Keratinocyte (primary cell): ENCODE measurements around the gene AXL. TPM values are rescaled to one million over a fixed set of nuclear protein-coding genes. Genes with fewer than 3 reads are reported as not detected.
"Not testable (repeated sequence)": the region's sequence is repeated elsewhere in the genome, so short reads cannot be mapped to it uniquely, and the experiment has no call there.

Experiments
- DNase-seq: peaks from one replicate; pipeline ENCODE4 v3.0.0-alpha.2; 2011; ENCODE audit warnings: low read depth, missing footprints, low spot score
- FAIRE-seq: peaks from 2 replicates; lab custom pipeline; 2011; peaks lifted over from hg19 to GRCh38; lab: Jason Lieb, UNC
- H2AFZ ChIP-seq: 2 replicates; pipeline ENCODE4 v1.6.0; 2012; ENCODE audit warnings: low read length, control low read depth, inconsistent platforms; ENCODE audit not compliant: control insufficient read depth
- H3K27ac ChIP-seq: 2 replicates; pipeline ENCODE4 v1.5.1; 2011; ENCODE audit warnings: low read length; ENCODE audit not compliant: control insufficient read depth, insufficient read depth
- H3K27me3 ChIP-seq: 3 replicates; pipeline ENCODE4 v1.6.0; 2011; ENCODE audit warnings: low read length; ENCODE audit not compliant: control insufficient read depth, insufficient read depth; ENCODE audit errors: extremely low read depth
- H3K36me3 ChIP-seq, 2 experiments: 2 replicates in 1 of 2; 3 replicates in 1 of 2; pipeline ENCODE4 v1.5.1; 2011; ENCODE audit warnings: low read length in 2 of 2, mild to moderate bottlenecking in 1 of 2; ENCODE audit not compliant: control insufficient read depth in 2 of 2, insufficient read depth in 2 of 2; ENCODE audit errors: extremely low read depth in 1 of 2
- H3K4me1 ChIP-seq: 3 replicates; pipeline ENCODE4 v1.5.1; 2011; ENCODE audit warnings: low read length; ENCODE audit not compliant: control insufficient read depth, insufficient read depth; ENCODE audit errors: extremely low read depth
- H3K4me2 ChIP-seq: 3 replicates; pipeline ENCODE4 v1.6.0; 2011; ENCODE audit warnings: low read depth, low read length; ENCODE audit not compliant: control insufficient read depth, insufficient read depth; ENCODE audit errors: extremely low read depth
- H3K4me3 ChIP-seq, 3 experiments: fragments of 200-600 bp in 1 of 3; sonication (generic) in 1 of 3; 2 replicates in 2 of 3; 3 replicates in 1 of 3; pipeline ENCODE4 v1.5.1; 2011 to 2016; ENCODE audit warnings: low read length in 3 of 3, mild to moderate bottlenecking in 3 of 3, control low read depth in 2 of 3, inconsistent platforms in 1 of 3, low read depth in 1 of 3, mixed read lengths in 1 of 3, mixed run types in 1 of 3, moderate library complexity in 1 of 3; ENCODE audit not compliant: control insufficient read depth in 2 of 3, insufficient read depth in 2 of 3; ENCODE audit errors: extremely low read depth in 1 of 3
- H3K79me2 ChIP-seq: 2 replicates; pipeline ENCODE4 v1.6.0; 2012; ENCODE audit warnings: low read length; ENCODE audit not compliant: control insufficient read depth, insufficient read depth
- H3K9ac ChIP-seq: 3 replicates; pipeline ENCODE4 v1.6.0; 2011; ENCODE audit warnings: low read length; ENCODE audit not compliant: control insufficient read depth, insufficient read depth; ENCODE audit errors: extremely low read depth
- H3K9me1 ChIP-seq: 3 replicates; pipeline ENCODE4 v1.6.0; 2011; ENCODE audit warnings: low read length; ENCODE audit not compliant: control insufficient read depth, insufficient read depth; ENCODE audit errors: extremely low read depth
- H3K9me3 ChIP-seq: 2 replicates; pipeline ENCODE4 v1.5.1; 2012; ENCODE audit warnings: low read depth, low read length; ENCODE audit not compliant: control insufficient read depth
- H4K20me1 ChIP-seq: 3 replicates; pipeline ENCODE4 v1.6.0; 2011; ENCODE audit warnings: low read length; ENCODE audit not compliant: control insufficient read depth, insufficient read depth; ENCODE audit errors: extremely low read depth
- EZH2 ChIP-seq: IDR thresholded peaks from one replicate; pipeline ENCODE4 v1.6.1; 2012; ENCODE audit warnings: inconsistent platforms, mild to moderate bottlenecking, low read length, moderate library complexity
- dilution Hi-C: fragments of 300-500 bp; cut with MboI; formaldehyde crosslinking; loops from one replicate; pipeline ENCODE4 v1.7.0; 2020; ENCODE audit warnings: low sequenced_read_pairs; ENCODE audit not compliant: extremely low pct_ligation_motif_present
- polyA plus RNA-seq, 5 experiments: library from polyadenylated mRNA; depleted of rRNA in 3 of 5; stranded (reverse) in 3 of 5; stranded (forward) in 1 of 5; unstranded in 1 of 5; fragments of >200 nt; gene quantifications; 1 replicate in 1 of 5; 2 replicates in 3 of 5; 3 replicates in 1 of 5; pipeline versions ENCODE4 v1.2.1 to v1.2.3, GENCODE V29; 2011 to 2012; ENCODE audit warnings: missing spikeins in 2 of 5, low read depth in 1 of 5, low replicate concordance in 1 of 5
- TF ChIP-seq, protein P1 (sequence below), 3 experiments: IDR thresholded peaks in 1 of 3; conservative IDR thresholded peaks in 1 of 3; optimal IDR thresholded peaks in 1 of 3; 2 replicates in 2 of 3; 3 replicates in 1 of 3; pipeline versions ENCODE3 to v1.5.1; 2011; ENCODE audit warnings: low read length in 3 of 3, mild to moderate bottlenecking in 3 of 3, moderate library complexity in 2 of 3, control low read depth in 1 of 3, inconsistent platforms in 1 of 3; ENCODE audit not compliant: insufficient read depth in 2 of 3; ENCODE audit errors: extremely low read depth in 1 of 3

Gene AXL
- polyA plus RNA-seq, 1 donor (not counting 4 experiments of a cell fraction or from before 2014, with no cell fraction given): 21.7 TPM

DNA sequence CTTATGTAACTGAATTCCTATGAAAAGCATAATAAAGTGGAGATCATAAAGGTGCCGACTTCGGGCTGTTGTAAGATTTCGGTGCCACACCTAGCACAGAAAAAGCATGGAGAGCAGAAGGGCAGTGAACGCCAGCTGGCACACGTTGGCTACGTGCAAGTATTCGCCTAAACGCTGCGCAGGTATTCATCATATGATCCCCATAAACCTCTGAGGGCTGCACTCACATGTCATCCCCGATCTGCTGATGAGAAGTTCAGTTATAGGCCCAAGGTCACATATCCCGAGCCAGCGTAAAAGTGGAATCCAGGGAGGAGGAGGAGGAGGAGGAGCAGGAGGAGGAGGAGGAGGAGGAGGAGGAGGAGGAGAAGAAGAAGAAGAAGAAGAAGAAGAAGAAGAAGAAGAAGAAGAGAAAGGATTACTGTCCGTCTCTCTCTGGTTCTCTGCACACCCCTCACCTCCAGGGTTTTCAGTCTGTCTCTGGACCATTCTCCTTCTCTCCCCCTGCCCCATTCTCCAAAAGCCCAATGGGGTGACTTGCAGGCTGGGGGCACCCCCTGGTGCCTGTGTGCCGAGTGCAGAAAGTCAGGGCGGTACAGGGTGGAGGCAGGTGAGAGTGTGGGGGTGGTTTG, 44.6 kb upstream of the AXL start:
- Histone ChIP-seq H4K20me1 (no peaks in the 10 kb centered on the region), H3K4me3 (no peak overlapping the region), H3K9me3 (no peaks in the 10 kb centered on the region), H2AFZ (peak overlapping the region; percentile 15), H3K9me1 (no peaks in the 10 kb centered on the region), H3K4me1 (peaks cover 11% of the 10 kb centered on the region), H3K4me2 (no peak overlapping the region), H3K9ac (no peak overlapping the region), H3K27me3 (no peaks in the 10 kb centered on the region), H3K36me3 (no peaks in the 10 kb centered on the region), H3K79me2 (no peaks in the 10 kb centered on the region), H3K27ac (no peak overlapping the region)
- no peak for DNase-seq
- TF ChIP-seq, protein P1, sequence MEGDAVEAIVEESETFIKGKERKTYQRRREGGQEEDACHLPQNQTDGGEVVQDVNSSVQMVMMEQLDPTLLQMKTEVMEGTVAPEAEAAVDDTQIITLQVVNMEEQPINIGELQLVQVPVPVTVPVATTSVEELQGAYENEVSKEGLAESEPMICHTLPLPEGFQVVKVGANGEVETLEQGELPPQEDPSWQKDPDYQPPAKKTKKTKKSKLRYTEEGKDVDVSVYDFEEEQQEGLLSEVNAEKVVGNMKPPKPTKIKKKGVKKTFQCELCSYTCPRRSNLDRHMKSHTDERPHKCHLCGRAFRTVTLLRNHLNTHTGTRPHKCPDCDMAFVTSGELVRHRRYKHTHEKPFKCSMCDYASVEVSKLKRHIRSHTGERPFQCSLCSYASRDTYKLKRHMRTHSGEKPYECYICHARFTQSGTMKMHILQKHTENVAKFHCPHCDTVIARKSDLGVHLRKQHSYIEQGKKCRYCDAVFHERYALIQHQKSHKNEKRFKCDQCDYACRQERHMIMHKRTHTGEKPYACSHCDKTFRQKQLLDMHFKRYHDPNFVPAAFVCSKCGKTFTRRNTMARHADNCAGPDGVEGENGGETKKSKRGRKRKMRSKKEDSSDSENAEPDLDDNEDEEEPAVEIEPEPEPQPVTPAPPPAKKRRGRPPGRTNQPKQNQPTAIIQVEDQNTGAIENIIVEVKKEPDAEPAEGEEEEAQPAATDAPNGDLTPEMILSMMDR (optimal IDR thresholded peaks at IDR 0.05 in 1 of 3, IDR thresholded peaks at IDR 0.05 in 1 of 3, conservative IDR thresholded peaks at IDR 0.05 in 1 of 3; ENCODE audit: extremely low read depth in 1 of 3, insufficient read depth in 2 of 3, low read length in 3 of 3): no peak
- TF ChIP-seq EZH2: no peak
- dilution Hi-C loops: no loop called here
- peak; percentile 17 for FAIRE-seq

DNA sequence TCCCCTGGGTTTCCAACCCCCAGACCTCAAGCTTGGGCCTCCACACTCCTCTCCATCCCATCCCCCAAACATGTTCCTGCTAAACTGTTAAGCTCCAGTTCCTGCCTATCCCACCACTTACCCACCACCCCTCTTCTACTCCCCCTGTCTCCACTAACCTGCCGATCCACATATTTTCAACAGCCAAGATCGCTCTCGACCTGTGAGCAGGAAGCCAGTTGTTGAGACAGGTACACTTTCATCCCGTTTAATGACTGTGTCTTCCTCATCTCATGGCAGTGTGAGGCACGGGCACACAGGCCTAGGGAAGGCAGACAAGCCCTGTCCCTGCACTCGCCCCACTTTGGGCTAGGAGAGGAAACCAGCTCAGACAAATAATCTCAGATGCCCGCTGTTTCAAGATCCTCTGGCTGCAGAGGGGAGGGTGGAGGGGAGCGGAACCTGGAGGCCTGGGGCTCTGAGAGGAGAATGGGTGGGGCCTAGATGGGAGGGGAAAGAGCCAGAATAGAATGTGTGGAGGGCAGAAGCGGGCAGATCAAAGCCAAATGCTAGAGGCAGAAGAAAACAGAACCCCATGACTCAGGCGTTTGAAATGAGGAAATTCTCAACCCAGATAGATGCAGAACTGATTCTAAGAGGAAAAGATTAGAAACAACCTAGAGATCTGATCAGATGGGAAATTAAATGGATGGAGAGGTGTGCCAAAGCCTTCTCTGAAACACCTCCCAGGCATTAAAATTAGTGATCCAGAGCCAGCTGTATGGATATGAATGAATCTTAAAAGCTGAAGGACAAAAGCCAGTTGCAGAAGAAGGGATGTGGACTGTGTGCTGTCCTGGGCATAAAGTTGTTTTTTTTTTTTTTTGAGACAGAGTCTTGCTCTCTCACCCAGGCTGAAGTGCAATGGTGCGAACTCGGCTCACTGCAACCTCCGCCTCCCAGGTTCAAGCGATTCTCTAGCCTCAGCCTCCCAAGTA, 42.9 kb upstream of the AXL start:
- H3K9me1 ChIP-seq: no peaks in the 10 kb centered on the region
- peak overlapping the region; percentile 67 for H2AFZ ChIP-seq
- H3K9me3 ChIP-seq: no peaks in the 10 kb centered on the region
- H3K27me3 ChIP-seq: no peaks in the 10 kb centered on the region
- peak overlapping the region; percentile 14 for H3K9ac ChIP-seq
- peak overlapping the region; percentile 15 to 43 (median 37) for H3K4me3 ChIP-seq
- FAIRE-seq (peak; percentile 75), DNase-seq (no peak)
- no peaks in the 10 kb centered on the region for H3K79me2 ChIP-seq
- H4K20me1 ChIP-seq: no peaks in the 10 kb centered on the region
- TF ChIP-seq, protein P1 (optimal IDR thresholded peaks at IDR 0.05 in 1 of 3, IDR thresholded peaks at IDR 0.05 in 1 of 3, conservative IDR thresholded peaks at IDR 0.05 in 1 of 3; ENCODE audit: extremely low read depth in 1 of 3, insufficient read depth in 2 of 3, low read length in 3 of 3): no peak
- no peak for TF ChIP-seq EZH2
- H3K4me2 ChIP-seq: peak overlapping the region; percentile 74
- peak overlapping the region; percentile 65 for H3K27ac ChIP-seq
- dilution Hi-C loops: no loop called here
- H3K36me3 ChIP-seq: no peaks in the 10 kb centered on the region
- peaks cover 11% of the 10 kb centered on the region for H3K4me1 ChIP-seq

DNA sequence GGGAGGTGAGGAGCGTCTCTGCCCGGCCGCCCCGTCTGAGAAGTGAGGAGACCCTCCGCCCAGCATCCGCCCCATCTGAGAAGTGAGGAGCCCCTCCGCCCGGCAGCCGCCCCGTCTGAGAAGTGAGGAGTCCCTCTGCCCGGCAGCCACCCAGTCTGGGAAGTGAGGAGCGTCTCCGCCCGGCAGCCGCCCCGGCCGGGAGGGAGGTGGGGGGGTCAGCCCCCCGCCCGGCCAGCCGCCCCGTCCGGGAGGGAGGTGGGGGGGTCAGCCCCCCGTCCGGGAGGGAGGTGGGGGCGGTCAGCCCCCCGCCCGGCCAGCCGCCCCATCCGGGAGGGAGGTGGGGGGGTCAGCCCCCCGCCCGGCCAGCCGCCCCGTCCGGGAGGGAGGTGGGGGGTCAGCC, 38.9 kb upstream of the AXL start:
- H4K20me1 ChIP-seq, H3K27me3 ChIP-seq, H3K4me2 ChIP-seq, H3K36me3 ChIP-seq, H3K27ac ChIP-seq, H3K9ac ChIP-seq, H3K9me3 ChIP-seq, H3K4me3 ChIP-seq, H3K79me2 ChIP-seq, H3K9me1 ChIP-seq, FAIRE-seq, DNase-seq, H2AFZ ChIP-seq, dilution Hi-C loops: not testable (repeated sequence)
- H3K4me1 ChIP-seq: peaks cover 11% of the 10 kb centered on the region
